Mesenchymal stem cell (in vitro differentiated cells and primary cell): Measurements from ENCODE around the gene ALDH9A1.

Experiments
- DNase-seq: peaks from one replicate; pipeline ENCODE4 v3.0.0-alpha.2; 2013
- H2AFZ ChIP-seq: one replicate; pipeline ENCODE4 v1.6.1; 2013; ENCODE audit warnings: low read depth, mild to moderate bottlenecking, control low read depth, inconsistent platforms, low read length, moderate library complexity
- H2AK5ac ChIP-seq: 2 replicates; pipeline ENCODE4 v1.6.1; 2013; ENCODE audit warnings: low read length, moderate library complexity, mild to moderate bottlenecking, inconsistent platforms; ENCODE audit not compliant: severe bottlenecking
- H2BK120ac ChIP-seq: one replicate; pipeline ENCODE4 v1.6.1; 2013; ENCODE audit warnings: low read depth, mild to moderate bottlenecking, inconsistent platforms, low read length, moderate library complexity
- H2BK12ac ChIP-seq, 2 experiments: one replicate each; pipeline ENCODE4 v1.6.1; 2013; ENCODE audit warnings: inconsistent platforms in 2 of 2, low read length in 2 of 2, mild to moderate bottlenecking in 2 of 2, moderate library complexity in 2 of 2, control low read depth in 1 of 2
- H2BK15ac ChIP-seq: one replicate; pipeline ENCODE4 v1.6.1; 2013; ENCODE audit warnings: mild to moderate bottlenecking, low read depth, inconsistent platforms; ENCODE audit not compliant: poor library complexity, severe bottlenecking
- H2BK5ac ChIP-seq: 2 replicates; pipeline ENCODE4 v1.6.1; 2013; ENCODE audit warnings: low read depth, mild to moderate bottlenecking, low read length, control low read depth, inconsistent platforms; ENCODE audit not compliant: poor library complexity, severe bottlenecking
- H3K14ac ChIP-seq, 2 experiments: one replicate each; pipeline ENCODE4 v1.6.1; 2013; ENCODE audit warnings: inconsistent platforms in 2 of 2, low read length in 2 of 2, control low read depth in 1 of 2, mild to moderate bottlenecking in 1 of 2, moderate library complexity in 1 of 2
- H3K18ac ChIP-seq, 2 experiments: one replicate each; pipeline ENCODE4 v1.6.1; 2013; ENCODE audit warnings: inconsistent platforms in 2 of 2, low read length in 2 of 2, control low read depth in 1 of 2, low read depth in 1 of 2, mild to moderate bottlenecking in 1 of 2
- H3K23ac ChIP-seq, 2 experiments: one replicate each; pipeline ENCODE4 v1.6.1; 2013; ENCODE audit warnings: inconsistent platforms in 2 of 2, low read length in 2 of 2, mild to moderate bottlenecking in 2 of 2, moderate library complexity in 2 of 2, control low read depth in 1 of 2
- H3K27ac ChIP-seq: 2 replicates; pipeline ENCODE4 v1.5.1; 2013; ENCODE audit warnings: mild to moderate bottlenecking, moderate library complexity, low read length, control low read depth, inconsistent platforms; ENCODE audit not compliant: poor library complexity, severe bottlenecking
- H3K27me3 ChIP-seq, 2 experiments: 2 replicates each; pipeline versions ENCODE4 v1.6.1 to v1.7.0; 2013; ENCODE audit warnings: low read length in 2 of 2, mild to moderate bottlenecking in 2 of 2, moderate library complexity in 2 of 2, control low read depth in 1 of 2, inconsistent platforms in 1 of 2; ENCODE audit not compliant: control insufficient read depth in 1 of 2, insufficient read depth in 1 of 2
- H3K36me3 ChIP-seq, 2 experiments: 2 replicates each; pipeline versions ENCODE4 v1.6.1 to v1.7.0; 2013; ENCODE audit warnings: low read length in 2 of 2, control low read depth in 1 of 2, inconsistent platforms in 1 of 2, low read depth in 1 of 2, mild to moderate bottlenecking in 1 of 2; ENCODE audit not compliant: insufficient read depth in 2 of 2, control insufficient read depth in 1 of 2
- H3K4ac ChIP-seq, 2 experiments: one replicate each; pipeline ENCODE4 v1.6.1; 2013; ENCODE audit warnings: inconsistent platforms in 2 of 2, low read length in 2 of 2, mild to moderate bottlenecking in 2 of 2, moderate library complexity in 2 of 2, control low read depth in 1 of 2, low read depth in 1 of 2
- H3K4me1 ChIP-seq: 2 replicates; pipeline ENCODE4 v1.6.1; 2013; ENCODE audit warnings: low read depth, low read length, control low read depth; ENCODE audit not compliant: control insufficient read depth, insufficient read depth
- H3K4me2 ChIP-seq: 2 replicates; pipeline ENCODE4 v1.6.1; 2013; ENCODE audit warnings: low read length, mild to moderate bottlenecking, inconsistent platforms; ENCODE audit not compliant: poor library complexity, severe bottlenecking
- H3K4me3 ChIP-seq, 2 experiments: 2 replicates each; pipeline versions ENCODE4 v1.5.1 to v1.7.0; 2013; ENCODE audit warnings: low read length in 2 of 2, mild to moderate bottlenecking in 2 of 2, control low read depth in 1 of 2, low read depth in 1 of 2; ENCODE audit not compliant: insufficient read depth in 1 of 2
- H3K79me1 ChIP-seq: replicated peaks from 2 replicates; pipeline ENCODE4 v1.6.1; 2013; ENCODE audit warnings: mild to moderate bottlenecking, control low read depth, low read length, inconsistent platforms; ENCODE audit not compliant: poor library complexity, severe bottlenecking
- H3K9ac ChIP-seq: 2 replicates; pipeline ENCODE4 v1.7.0; 2013; ENCODE audit warnings: mild to moderate bottlenecking, low read length, moderate library complexity
- H3K9me3 ChIP-seq: 2 replicates; pipeline ENCODE4 v1.7.0; 2013; ENCODE audit warnings: mild to moderate bottlenecking, low read length; ENCODE audit not compliant: control insufficient read depth
- H4K8ac ChIP-seq: one replicate; pipeline ENCODE4 v1.6.1; 2013; ENCODE audit warnings: inconsistent platforms, mild to moderate bottlenecking, low read length, moderate library complexity
- H4K91ac ChIP-seq: one replicate; pipeline ENCODE4 v1.6.1; 2013; ENCODE audit warnings: mild to moderate bottlenecking, low read length, inconsistent platforms
- WGBS: methylation state at CpG from one replicate; pipeline ENCODE4 v1.1.7; 2013; ENCODE audit warnings: mixed read lengths; 5-methylcytosine and 5-hydroxymethylcytosine counted together

ALDH9A1 gene

GRCh38 chr1:165635329-165635728, 63.0 kb downstream of the ALDH9A1 start:
- H3K27me3 ChIP-seq = no peaks in the 10 kb centered on the region
- no peak overlapping the region for H3K4me2 ChIP-seq
- no peak overlapping the region for H3K23ac ChIP-seq
- no peak overlapping the region for H3K4me3 ChIP-seq
- H3K27ac ChIP-seq = no peak overlapping the region
- H3K9me3 ChIP-seq = no peaks in the 10 kb centered on the region
- peaks cover 9% of the 10 kb centered on the region for H3K79me1 ChIP-seq
- H4K91ac ChIP-seq = no peak overlapping the region
- H2BK5ac ChIP-seq = no peak overlapping the region
- no peak overlapping the region for H3K18ac ChIP-seq
- no peak for DNase-seq
- H3K4me1 ChIP-seq = peaks cover 6% of the 10 kb centered on the region
- H3K9ac ChIP-seq = no peak overlapping the region
- WGBS = 76% methylated on average over 1 of the region's 2 CpGs
- no peak overlapping the region for H3K14ac ChIP-seq
- H2AFZ ChIP-seq = no peak overlapping the region
- H4K8ac ChIP-seq = no peak overlapping the region
- H3K36me3 ChIP-seq = peaks cover 4 to 33% of the 10 kb centered on the region in 2 experiments
- H2BK12ac ChIP-seq = no peak overlapping the region
- no peak overlapping the region for H3K4ac ChIP-seq
- H2AK5ac ChIP-seq = no peak overlapping the region
- no peak overlapping the region for H2BK120ac ChIP-seq
- no peak overlapping the region for H2BK15ac ChIP-seq

GRCh38 chr1:165634154-165634921, 64.0 kb downstream of the ALDH9A1 start:
- H4K91ac ChIP-seq = no peak overlapping the region
- peaks cover under 1 to 24% of the 10 kb centered on the region in 2 experiments for H3K36me3 ChIP-seq
- H3K4ac ChIP-seq = no peak overlapping the region
- H2BK5ac ChIP-seq = no peak overlapping the region
- H3K27me3 ChIP-seq = no peaks in the 10 kb centered on the region
- no peak overlapping the region for H2BK12ac ChIP-seq
- H3K23ac ChIP-seq = no peak overlapping the region
- no peak overlapping the region for H3K27ac ChIP-seq
- H2BK15ac ChIP-seq = no peak overlapping the region
- no peak overlapping the region for H3K18ac ChIP-seq
- no peak overlapping the region for H3K14ac ChIP-seq
- no peak overlapping the region for H3K4me2 ChIP-seq
- H3K4me3 ChIP-seq = peak overlapping the region in 1 of 2 experiments; percentile 97
- peaks cover 5% of the 10 kb centered on the region for H3K79me1 ChIP-seq
- no peak overlapping the region for H2AFZ ChIP-seq
- DNase-seq = no peak
- no peak overlapping the region for H4K8ac ChIP-seq
- 84% methylated on average over 6 of the region's 6 CpGs for WGBS
- no peaks in the 10 kb centered on the region for H3K9me3 ChIP-seq
- peak overlapping the region; percentile 87 for H2AK5ac ChIP-seq
- peak overlapping the region; percentile 99 for H3K9ac ChIP-seq
- peaks cover 8% of the 10 kb centered on the region for H3K4me1 ChIP-seq
- H2BK120ac ChIP-seq = no peak overlapping the region

GRCh38 chr1:165633614-165634013, 64.7 kb downstream of the ALDH9A1 start:
- no peak overlapping the region for H3K14ac ChIP-seq
- no peak overlapping the region for H3K18ac ChIP-seq
- peaks cover 0 to 17% of the 10 kb centered on the region in 2 experiments for H3K36me3 ChIP-seq
- no peak overlapping the region for H2AFZ ChIP-seq
- H2BK5ac ChIP-seq = no peak overlapping the region
- no peak overlapping the region for H4K8ac ChIP-seq
- H3K23ac ChIP-seq = no peak overlapping the region
- no peaks in the 10 kb centered on the region for H3K9me3 ChIP-seq
- peaks cover 8% of the 10 kb centered on the region for H3K4me1 ChIP-seq
- no peak overlapping the region for H3K4ac ChIP-seq
- H2BK12ac ChIP-seq = no peak overlapping the region
- peak; percentile 72 for DNase-seq
- peaks cover 1% of the 10 kb centered on the region for H3K79me1 ChIP-seq
- H3K4me2 ChIP-seq = peak overlapping the region; percentile 13
- H3K9ac ChIP-seq = peak overlapping the region; percentile 99
- 79% methylated on average over 3 of the region's 3 CpGs for WGBS
- H2BK15ac ChIP-seq = no peak overlapping the region
- no peak overlapping the region for H2AK5ac ChIP-seq
- H2BK120ac ChIP-seq = no peak overlapping the region
- H3K4me3 ChIP-seq = peak overlapping the region in 1 of 2 experiments; percentile 97
- no peak overlapping the region for H4K91ac ChIP-seq
- H3K27ac ChIP-seq = no peak overlapping the region
- H3K27me3 ChIP-seq = no peaks in the 10 kb centered on the region

- Histone ChIP-seq H3K9me3 (no peaks in the 10 kb centered on the region), H3K4ac (no peak overlapping the region), H2BK15ac (no peak overlapping the region), H2BK5ac (no peak overlapping the region), H3K36me3 (peaks cover 0 to 17% of the 10 kb centered on the region in 2 experiments), H3K4me1 (peaks cover 6% of the 10 kb centered on the region), H2BK120ac (no peak overlapping the region), H2BK12ac (no peak overlapping the region), H4K8ac (no peak overlapping the region), H3K23ac (no peak overlapping the region), H3K18ac (no peak overlapping the region), H3K9ac (peak overlapping the region; percentile 99), H4K91ac (no peak overlapping the region), H3K4me3 (peak overlapping the region in 1 of 2 experiments; percentile 97), H3K79me1 (peaks cover 1% of the 10 kb centered on the region), H2AFZ (no peak overlapping the region), H3K27me3 (no peaks in the 10 kb centered on the region), H3K14ac (no peak overlapping the region), H3K27ac (no peak overlapping the region), H2AK5ac (no peak overlapping the region), H3K4me2 (peak overlapping the region; percentile 50)
- DNase-seq = peak; percentile 39
- WGBS = 59% methylated on average over 5 of the region's 7 CpGs
These were observed 65.9 kb downstream of the ALDH9A1 start for GRCh38 chr1:165632491-165632890.
